HepG2 (cell line): ENCODE results near the gene DHX8. TPM values are rescaled to one million over a fixed set of nuclear protein-coding genes. Genes with fewer than 3 reads are reported as not detected.

Source experiments
- ARHGAP35 ChIP-seq: sonication (generic); formaldehyde crosslinking; IDR thresholded peaks from 2 replicates; pipeline ENCODE4 v1.9.0; 2022; ENCODE audit warnings: mild to moderate bottlenecking, inconsistent platforms, moderate library complexity, missing genetic modification reagents, borderline replicate concordance
- ARNT ChIP-seq: fragments of 450-650 bp; IDR thresholded peaks from 2 replicates; pipeline ENCODE4 v1.6.1; 2017
- GABPA ChIP-seq, 2 experiments: IDR thresholded peaks; 2 replicates each; pipeline ENCODE4 v1.6.1; 2011 to 2016; ENCODE audit warnings: low read depth in 2 of 2, low read length in 1 of 2, missing biosample characterization in 1 of 2, missing genetic modification characterization in 1 of 2
- HNRNPUL1 ChIP-seq: fragments of 200-400 bp; formaldehyde crosslinking; IDR thresholded peaks from 2 replicates; pipeline ENCODE4 v1.6.1; 2017; ENCODE audit warnings: low read depth, mild to moderate bottlenecking, low read length, moderate library complexity
- IKZF5 ChIP-seq: IDR thresholded peaks from 2 replicates; pipeline ENCODE4 v1.6.1; 2018; ENCODE audit warnings: missing genetic modification reagents, mild to moderate bottlenecking, missing compliant biosample characterization
- KDM2A ChIP-seq: sonication (generic); formaldehyde crosslinking; IDR thresholded peaks from 2 replicates; pipeline ENCODE4 v1.4.0; 2020; ENCODE audit warnings: low read depth, missing genetic modification reagents, borderline replicate concordance
- NR2C2 ChIP-seq: sonication (generic); formaldehyde crosslinking; IDR thresholded peaks from 2 replicates; pipeline ENCODE4 v1.4.0; 2020; ENCODE audit warnings: missing genetic modification reagents, mild to moderate bottlenecking, moderate library complexity, borderline replicate concordance
- PLRG1 ChIP-seq: fragments of 450-650 bp; conservative IDR thresholded peaks from 2 replicates; pipeline ENCODE4 v1.6.1; 2016
- SP140L ChIP-seq: sonication (generic); formaldehyde crosslinking; IDR thresholded peaks from 2 replicates; pipeline ENCODE4 v1.4.0; 2020; ENCODE audit warnings: missing genetic modification reagents, borderline replicate concordance
- SRY ChIP-seq: sonication (generic); formaldehyde crosslinking; IDR thresholded peaks from 2 replicates; pipeline ENCODE4 v1.8.0; 2022; ENCODE audit warnings: mild to moderate bottlenecking, missing genetic modification reagents
- TRAFD1 ChIP-seq: sonication (generic); formaldehyde crosslinking; IDR thresholded peaks from 2 replicates; pipeline ENCODE4 v1.5.1; 2020; ENCODE audit warnings: missing genetic modification reagents, mild to moderate bottlenecking, borderline replicate concordance
- TRIM24 ChIP-seq: sonication (generic); formaldehyde crosslinking; IDR thresholded peaks from 2 replicates; pipeline ENCODE4 v1.8.0; 2022; ENCODE audit warnings: mild to moderate bottlenecking, missing genetic modification reagents
- TSC22D2 ChIP-seq: sonication (generic); formaldehyde crosslinking; IDR thresholded peaks from 2 replicates; pipeline ENCODE4 v1.5.1; 2020; ENCODE audit warnings: missing genetic modification reagents, mild to moderate bottlenecking, borderline replicate concordance
- WIZ ChIP-seq: sonication (generic); formaldehyde crosslinking; IDR thresholded peaks from 2 replicates; pipeline ENCODE4 v1.5.1; 2020; ENCODE audit warnings: mild to moderate bottlenecking, missing genetic modification reagents
- ZNF224 ChIP-seq: sonication (generic); formaldehyde crosslinking; IDR thresholded peaks from 2 replicates; pipeline ENCODE4 v1.5.0; 2020; ENCODE audit warnings: mild to moderate bottlenecking, missing genetic modification reagents
- ZNF234 ChIP-seq: sonication (generic); formaldehyde crosslinking; conservative IDR thresholded peaks from 2 replicates; pipeline ENCODE4 v1.5.1; 2020; ENCODE audit warnings: mild to moderate bottlenecking, missing genetic modification reagents
- ZNF468 ChIP-seq: sonication (generic); formaldehyde crosslinking; IDR thresholded peaks from 2 replicates; pipeline ENCODE4 v1.8.0; 2022; ENCODE audit warnings: mild to moderate bottlenecking, moderate library complexity, missing genetic modification reagents
- ZNF567 ChIP-seq: sonication (generic); formaldehyde crosslinking; IDR thresholded peaks from 2 replicates; pipeline ENCODE4 v1.8.1; 2023; ENCODE audit warnings: mild to moderate bottlenecking, missing genetic modification reagents, borderline replicate concordance
- polyA plus RNA-seq, 8 experiments: library from polyadenylated mRNA; depleted of rRNA in 3 of 8; stranded (reverse) in 7 of 8; unstranded in 1 of 8; fragments of >200 nt; fragmentation: Illumina TruSeq in 4 of 8; extraction: Trizol in 4 of 8; gene quantifications; 2 replicates each; pipeline versions ENCODE4 v1.2.1 to v1.2.3, GENCODE V29; 2011 to 2016; ENCODE audit warnings: low read depth in 4 of 8, missing spikeins in 1 of 8, mixed read lengths in 1 of 8; ENCODE audit not compliant: insufficient read depth in 1 of 8
- total RNA-seq, 5 experiments: library from RNA; depleted of rRNA; stranded (reverse); fragments of >200 nt; fragmentation: Illumina TruSeq; extraction: Trizol; gene quantifications; 2 replicates each; pipeline ENCODE4 v1.2.3, GENCODE V29; 2016; ENCODE audit warnings: low read depth in 1 of 5
- TF ChIP-seq, protein P1 (sequence below): sonication (generic); formaldehyde crosslinking; IDR thresholded peaks from 2 replicates; pipeline ENCODE4 v1.4.0; 2020; ENCODE audit warnings: missing genetic modification reagents
- TF ChIP-seq, protein P2 (sequence below): sonication (generic); formaldehyde crosslinking; IDR thresholded peaks from 2 replicates; pipeline ENCODE4 v1.4.0; 2020; ENCODE audit warnings: missing genetic modification reagents
- TF ChIP-seq, protein P3 (sequence below): sonication (generic); formaldehyde crosslinking; IDR thresholded peaks from 2 replicates; pipeline ENCODE4 v1.4.0; 2020; ENCODE audit warnings: missing genetic modification reagents

DHX8 gene
- total and polyA plus RNA-seq, 2 of the 13 experiments (the other 11 are each of a cell fraction or from before 2014, with no cell fraction given): 24.8 to 48.9 TPM

DNA sequence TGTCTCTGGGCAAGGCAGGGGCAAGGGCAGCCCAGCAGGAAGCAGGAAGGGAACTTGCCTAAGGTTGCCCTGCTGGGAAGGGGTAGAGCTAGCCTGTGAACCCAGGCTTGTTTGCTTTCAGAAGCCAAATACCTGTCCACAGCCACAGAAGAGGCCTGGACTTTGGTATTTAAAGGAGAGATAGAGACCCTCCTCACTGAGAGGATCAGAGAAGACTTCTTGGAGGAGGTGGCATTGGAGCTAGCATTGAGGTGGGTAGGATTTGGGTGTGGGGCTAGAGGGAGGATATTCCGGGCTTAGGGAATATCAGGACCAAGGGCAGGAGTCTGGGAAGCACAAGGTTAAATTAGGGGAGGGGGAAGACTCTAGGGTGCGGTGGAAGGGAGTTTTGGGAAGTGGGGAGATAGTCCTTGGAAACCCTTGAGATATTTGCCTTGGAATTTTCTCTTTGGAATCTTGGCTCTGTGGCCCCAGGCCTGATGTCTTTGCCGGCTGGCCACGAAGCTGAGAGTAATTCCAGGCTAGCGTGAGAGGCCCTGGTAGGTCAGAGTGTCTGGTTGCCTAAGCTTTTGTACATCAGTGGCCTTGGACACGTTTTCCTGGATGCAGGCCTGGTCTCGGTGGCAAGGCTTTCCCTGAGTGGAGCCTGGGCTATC is 75.5 kb downstream of the DHX8 start (continued):
- TF ChIP-seq TSC22D2 (no peak), KDM2A (CRISPR knock-in tag) (peak; percentile 47; the same call in 1 of the 2 replicates), SRY (no peak), GABPA (IDR thresholded peaks at IDR 0.05; ENCODE audit: low read depth, low read length) (no peak), GABPA (CRISPR knock-in tag; IDR thresholded peaks at IDR 0.05; ENCODE audit: low read depth) (peak; percentile 48; the same call in 1 of the 2 replicates), ZNF468 (CRISPR knock-in tag) (no peak), TRAFD1 (CRISPR knock-in tag) (no peak), HNRNPUL1 (no peak), ZNF224 (CRISPR knock-in tag) (no peak), ARNT (no peak), WIZ (CRISPR knock-in tag) (no peak), ZNF567 (CRISPR knock-in tag) (no peak; the same call in 1 of the 2 replicates), NR2C2 (CRISPR knock-in tag) (peak; percentile 29; the same call in 1 of the 2 replicates), ZNF234 (CRISPR knock-in tag) (no peak), IKZF5 (CRISPR knock-in tag) (peak; percentile 67; the same call in 1 of the 2 replicates), ARHGAP35 (CRISPR knock-in tag) (no peak), SP140L (CRISPR knock-in tag) (peak; percentile 26; the same call in 1 of the 2 replicates), TRIM24 (no peak), PLRG1 (no peak)
- TF ChIP-seq, protein P1, sequence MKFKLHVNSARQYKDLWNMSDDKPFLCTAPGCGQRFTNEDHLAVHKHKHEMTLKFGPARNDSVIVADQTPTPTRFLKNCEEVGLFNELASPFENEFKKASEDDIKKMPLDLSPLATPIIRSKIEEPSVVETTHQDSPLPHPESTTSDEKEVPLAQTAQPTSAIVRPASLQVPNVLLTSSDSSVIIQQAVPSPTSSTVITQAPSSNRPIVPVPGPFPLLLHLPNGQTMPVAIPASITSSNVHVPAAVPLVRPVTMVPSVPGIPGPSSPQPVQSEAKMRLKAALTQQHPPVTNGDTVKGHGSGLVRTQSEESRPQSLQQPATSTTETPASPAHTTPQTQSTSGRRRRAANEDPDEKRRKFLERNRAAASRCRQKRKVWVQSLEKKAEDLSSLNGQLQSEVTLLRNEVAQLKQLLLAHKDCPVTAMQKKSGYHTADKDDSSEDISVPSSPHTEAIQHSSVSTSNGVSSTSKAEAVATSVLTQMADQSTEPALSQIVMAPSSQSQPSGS (CRISPR knock-in tag): no peak; the same call in 1 of the 2 replicates
- TF ChIP-seq, protein P2, sequence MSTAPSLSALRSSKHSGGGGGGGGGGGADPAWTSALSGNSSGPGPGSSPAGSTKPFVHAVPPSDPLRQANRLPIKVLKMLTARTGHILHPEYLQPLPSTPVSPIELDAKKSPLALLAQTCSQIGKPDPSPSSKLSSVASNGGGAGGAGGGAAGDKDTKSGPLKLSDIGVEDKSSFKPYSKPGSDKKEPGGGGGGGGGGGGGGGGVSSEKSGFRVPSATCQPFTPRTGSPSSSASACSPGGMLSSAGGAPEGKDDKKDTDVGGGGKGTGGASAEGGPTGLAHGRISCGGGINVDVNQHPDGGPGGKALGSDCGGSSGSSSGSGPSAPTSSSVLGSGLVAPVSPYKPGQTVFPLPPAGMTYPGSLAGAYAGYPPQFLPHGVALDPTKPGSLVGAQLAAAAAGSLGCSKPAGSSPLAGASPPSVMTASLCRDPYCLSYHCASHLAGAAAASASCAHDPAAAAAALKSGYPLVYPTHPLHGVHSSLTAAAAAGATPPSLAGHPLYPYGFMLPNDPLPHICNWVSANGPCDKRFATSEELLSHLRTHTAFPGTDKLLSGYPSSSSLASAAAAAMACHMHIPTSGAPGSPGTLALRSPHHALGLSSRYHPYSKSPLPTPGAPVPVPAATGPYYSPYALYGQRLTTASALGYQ: no peak
- TF ChIP-seq, protein P3, sequence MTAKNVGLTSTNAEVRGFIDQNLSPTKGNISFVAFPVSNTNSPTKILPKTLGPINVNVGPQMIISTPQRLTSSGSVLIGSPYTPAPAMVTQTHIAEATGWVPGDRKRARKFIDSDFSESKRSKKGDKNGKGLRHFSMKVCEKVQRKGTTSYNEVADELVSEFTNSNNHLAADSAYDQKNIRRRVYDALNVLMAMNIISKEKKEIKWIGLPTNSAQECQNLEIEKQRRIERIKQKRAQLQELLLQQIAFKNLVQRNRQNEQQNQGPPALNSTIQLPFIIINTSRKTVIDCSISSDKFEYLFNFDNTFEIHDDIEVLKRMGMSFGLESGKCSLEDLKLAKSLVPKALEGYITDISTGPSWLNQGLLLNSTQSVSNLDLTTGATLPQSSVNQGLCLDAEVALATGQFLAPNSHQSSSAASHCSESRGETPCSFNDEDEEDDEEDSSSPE (CRISPR knock-in tag): no peak
